ENCODE results near the gene HPS4.

HPS4 gene

GRCh38 chr22:26494506-26494905 lies 10.9 kb upstream of the HPS4 start:
- no peak for DNase-seq

GRCh38 chr22:26492220-26492619 lies 8.6 kb upstream of the HPS4 start:
- no peak for DNase-seq

- DNase-seq: no peak
Measured at GRCh38 chr22:26489447-26490036, 6.0 kb upstream of the HPS4 start.

GRCh38 chr22:26487996-26488395 lies 4.4 kb upstream of the HPS4 start:
- no peak for DNase-seq

GRCh38 chr22:26486394-26486793 lies 2.8 kb upstream of the HPS4 start:
- no peak for DNase-seq

- DNase-seq: no peak
Measured at GRCh38 chr22:26485806-26486390, 2.3 kb upstream of the HPS4 start.

GRCh38 chr22:26485013-26485412 lies 1.4 kb upstream of the HPS4 start:
- no peak for DNase-seq

GRCh38 chr22:26484360-26484706 lies 750 bp upstream of the HPS4 start:
- no peak for DNase-seq

- no peak for DNase-seq
Measured at GRCh38 chr22:26483043-26483438, 542 bp downstream of the HPS4 start.

GRCh38 chr22:26482161-26482560 lies 1.4 kb downstream of the HPS4 start:
- no peak for DNase-seq

- DNase-seq: no peak
Measured at GRCh38 chr22:26481694-26482093, 1.9 kb downstream of the HPS4 start.

- no peak for DNase-seq
Measured at GRCh38 chr22:26481112-26481693, 2.4 kb downstream of the HPS4 start.

GRCh38 chr22:26480611-26480932 lies 3.0 kb downstream of the HPS4 start:
- DNase-seq: no peak

- no peak for DNase-seq
Measured at GRCh38 chr22:26479792-26480610, 3.6 kb downstream of the HPS4 start.

- DNase-seq: no peak
Measured at GRCh38 chr22:26479043-26479791, 4.4 kb downstream of the HPS4 start.

GRCh38 chr22:26477341-26477731 lies 6.2 kb downstream of the HPS4 start:
- DNase-seq: no peak

- no peak for DNase-seq
Measured at GRCh38 chr22:26476705-26477340, 6.8 kb downstream of the HPS4 start.

- no peak for DNase-seq
Measured at GRCh38 chr22:26474682-26475081, 8.9 kb downstream of the HPS4 start.

GRCh38 chr22:26471522-26471921 lies 12.1 kb downstream of the HPS4 start:
- no peak for DNase-seq

- no peak for DNase-seq
Measured at GRCh38 chr22:26470807-26471206, 12.8 kb downstream of the HPS4 start.

- DNase-seq: no peak
Measured at GRCh38 chr22:26466196-26466595, 17.4 kb downstream of the HPS4 start.

- DNase-seq: no peak
Measured at GRCh38 chr22:26464312-26464711, 19.3 kb downstream of the HPS4 start.

GRCh38 chr22:26463688-26464087 lies 19.9 kb downstream of the HPS4 start:
- DNase-seq: no peak
